ENCODE data around the gene FAM83F.

GRCh38 chr22:39962071-39962470 lies 32.7 kb upstream of the FAM83F start:
- no peak for TF ChIP-seq POLR2A (IDR thresholded peaks at IDR 0.05; ENCODE audit: low read length)
- no peak for TF ChIP-seq GATA1 (IDR thresholded peaks at IDR 0.05; ENCODE audit: low read depth, low read length)
